ENCODE results near the gene HOXB4.

The HOXB4 gene

DNA sequence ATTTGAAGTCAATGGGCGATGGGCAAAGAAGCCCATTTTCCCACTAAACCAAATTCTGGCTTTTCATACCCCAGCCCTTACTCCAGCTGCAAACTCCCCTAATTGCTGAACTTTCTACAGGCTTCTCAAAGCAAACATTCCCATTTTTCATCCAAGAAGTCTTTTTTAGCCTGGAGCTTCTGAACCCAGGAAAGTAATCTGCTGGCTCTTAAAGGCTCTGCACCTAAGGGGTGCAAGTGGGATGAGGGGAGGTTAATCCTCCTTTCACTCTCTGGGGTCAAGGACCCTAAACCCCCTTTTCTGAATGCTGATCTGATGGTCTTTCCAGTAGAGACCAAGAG is 30.3 kb upstream of the HOXB4 start:
- Histone ChIP-seq H3K4me2 (ENCODE audit: low read depth, low read length) (no peak overlapping the region), H3K4me1 (ENCODE audit: low read length) (peaks cover 8% of the 10 kb centered on the region; the same call in 1 of the 2 replicates), H3K27ac (ENCODE audit: low read length) (no peak overlapping the region), H3K79me2 (ENCODE audit: low read length) (no peaks in the 10 kb centered on the region), H3K27me3 (replicated peaks; ENCODE audit: insufficient read depth, low read length) (peaks cover 22% of the 10 kb centered on the region), H2AFZ (ENCODE audit: low read length) (no peak overlapping the region), H3K9me2 (replicated peaks; ENCODE audit: insufficient read depth, low read length) (no peaks in the 10 kb centered on the region), H3K4me3 (ENCODE audit: low read length) (no peak overlapping the region), H3K9ac (ENCODE audit: low read length) (no peak overlapping the region), H3K36me3 (replicated peaks; ENCODE audit: insufficient read depth, low read length) (no peaks in the 10 kb centered on the region), H3K9me3 (replicated peaks; ENCODE audit: insufficient read depth, low read length) (no peaks in the 10 kb centered on the region), H3F3A (ENCODE audit: insufficient read depth, low read length) (peaks cover 4% of the 10 kb centered on the region), H4K20me1 (ENCODE audit: insufficient read depth, low read length) (no peaks in the 10 kb centered on the region)
- no peak for DNase-seq
- TF ChIP-seq EZH2 (optimal IDR thresholded peaks at IDR 0.05; ENCODE audit: low read depth, low read length) (no peak), EZH2phosphoT487 (IDR thresholded peaks at IDR 0.05; ENCODE audit: low read length) (no peak)
- TF ChIP-seq, protein P1, sequence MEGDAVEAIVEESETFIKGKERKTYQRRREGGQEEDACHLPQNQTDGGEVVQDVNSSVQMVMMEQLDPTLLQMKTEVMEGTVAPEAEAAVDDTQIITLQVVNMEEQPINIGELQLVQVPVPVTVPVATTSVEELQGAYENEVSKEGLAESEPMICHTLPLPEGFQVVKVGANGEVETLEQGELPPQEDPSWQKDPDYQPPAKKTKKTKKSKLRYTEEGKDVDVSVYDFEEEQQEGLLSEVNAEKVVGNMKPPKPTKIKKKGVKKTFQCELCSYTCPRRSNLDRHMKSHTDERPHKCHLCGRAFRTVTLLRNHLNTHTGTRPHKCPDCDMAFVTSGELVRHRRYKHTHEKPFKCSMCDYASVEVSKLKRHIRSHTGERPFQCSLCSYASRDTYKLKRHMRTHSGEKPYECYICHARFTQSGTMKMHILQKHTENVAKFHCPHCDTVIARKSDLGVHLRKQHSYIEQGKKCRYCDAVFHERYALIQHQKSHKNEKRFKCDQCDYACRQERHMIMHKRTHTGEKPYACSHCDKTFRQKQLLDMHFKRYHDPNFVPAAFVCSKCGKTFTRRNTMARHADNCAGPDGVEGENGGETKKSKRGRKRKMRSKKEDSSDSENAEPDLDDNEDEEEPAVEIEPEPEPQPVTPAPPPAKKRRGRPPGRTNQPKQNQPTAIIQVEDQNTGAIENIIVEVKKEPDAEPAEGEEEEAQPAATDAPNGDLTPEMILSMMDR (IDR thresholded peaks at IDR 0.05; ENCODE audit: low read length): no peak

DNA sequence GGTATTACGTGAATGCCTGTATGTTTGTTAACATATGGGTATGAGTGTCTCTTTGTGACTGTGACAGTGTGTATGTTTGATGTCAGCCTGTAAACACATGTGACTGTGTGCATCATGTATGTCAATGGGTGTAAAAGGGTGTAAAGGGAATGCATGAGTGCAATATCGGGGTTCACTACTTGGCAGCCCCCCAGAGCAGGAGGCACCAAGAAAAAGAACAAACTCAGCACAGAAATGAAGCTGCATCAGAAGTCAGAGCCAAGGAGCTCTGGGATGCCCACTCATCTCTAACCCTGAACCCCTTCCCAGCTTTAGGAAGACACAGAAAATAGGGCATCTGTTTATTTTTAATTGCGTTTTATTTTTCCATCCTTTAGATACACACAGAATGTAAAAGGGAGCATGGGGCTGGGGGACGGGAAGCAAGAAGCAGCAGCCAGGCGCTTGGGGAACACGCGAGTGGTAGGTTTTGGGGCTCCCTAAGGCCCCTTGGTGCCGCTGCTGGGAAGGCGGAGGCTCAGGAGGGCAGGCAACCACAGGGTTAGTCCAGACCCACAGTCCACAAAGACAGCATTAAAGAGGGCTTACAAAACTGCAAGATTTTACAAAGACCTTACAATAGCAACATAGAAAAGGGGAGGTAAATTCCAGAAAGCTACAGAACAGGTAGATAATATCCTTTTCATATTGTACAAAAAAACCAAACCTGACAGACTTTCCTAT is 28.9 kb upstream of the HOXB4 start:
- Histone ChIP-seq H3K27me3 (replicated peaks; ENCODE audit: insufficient read depth, low read length) (peaks cover 32% of the 10 kb centered on the region), H3F3A (ENCODE audit: insufficient read depth, low read length) (no peaks in the 10 kb centered on the region), H2AFZ (ENCODE audit: low read length) (no peak overlapping the region), H3K9ac (ENCODE audit: low read length) (no peak overlapping the region), H3K4me3 (ENCODE audit: low read length) (no peak overlapping the region), H3K9me2 (replicated peaks; ENCODE audit: insufficient read depth, low read length) (no peaks in the 10 kb centered on the region), H3K9me3 (replicated peaks; ENCODE audit: insufficient read depth, low read length) (no peaks in the 10 kb centered on the region), H3K36me3 (replicated peaks; ENCODE audit: insufficient read depth, low read length) (no peaks in the 10 kb centered on the region), H3K4me1 (ENCODE audit: low read length) (peaks cover 8% of the 10 kb centered on the region; the same call in 1 of the 2 replicates), H3K4me2 (ENCODE audit: low read depth, low read length) (no peak overlapping the region), H4K20me1 (ENCODE audit: insufficient read depth, low read length) (no peaks in the 10 kb centered on the region), H3K79me2 (ENCODE audit: low read length) (no peaks in the 10 kb centered on the region), H3K27ac (ENCODE audit: low read length) (no peak overlapping the region)
- DNase-seq: no peak
- TF ChIP-seq, protein P1 (IDR thresholded peaks at IDR 0.05; ENCODE audit: low read length): no peak
- TF ChIP-seq EZH2 (optimal IDR thresholded peaks at IDR 0.05; ENCODE audit: low read depth, low read length): no peak
- TF ChIP-seq EZH2phosphoT487 (IDR thresholded peaks at IDR 0.05; ENCODE audit: low read length): no peak

DNA sequence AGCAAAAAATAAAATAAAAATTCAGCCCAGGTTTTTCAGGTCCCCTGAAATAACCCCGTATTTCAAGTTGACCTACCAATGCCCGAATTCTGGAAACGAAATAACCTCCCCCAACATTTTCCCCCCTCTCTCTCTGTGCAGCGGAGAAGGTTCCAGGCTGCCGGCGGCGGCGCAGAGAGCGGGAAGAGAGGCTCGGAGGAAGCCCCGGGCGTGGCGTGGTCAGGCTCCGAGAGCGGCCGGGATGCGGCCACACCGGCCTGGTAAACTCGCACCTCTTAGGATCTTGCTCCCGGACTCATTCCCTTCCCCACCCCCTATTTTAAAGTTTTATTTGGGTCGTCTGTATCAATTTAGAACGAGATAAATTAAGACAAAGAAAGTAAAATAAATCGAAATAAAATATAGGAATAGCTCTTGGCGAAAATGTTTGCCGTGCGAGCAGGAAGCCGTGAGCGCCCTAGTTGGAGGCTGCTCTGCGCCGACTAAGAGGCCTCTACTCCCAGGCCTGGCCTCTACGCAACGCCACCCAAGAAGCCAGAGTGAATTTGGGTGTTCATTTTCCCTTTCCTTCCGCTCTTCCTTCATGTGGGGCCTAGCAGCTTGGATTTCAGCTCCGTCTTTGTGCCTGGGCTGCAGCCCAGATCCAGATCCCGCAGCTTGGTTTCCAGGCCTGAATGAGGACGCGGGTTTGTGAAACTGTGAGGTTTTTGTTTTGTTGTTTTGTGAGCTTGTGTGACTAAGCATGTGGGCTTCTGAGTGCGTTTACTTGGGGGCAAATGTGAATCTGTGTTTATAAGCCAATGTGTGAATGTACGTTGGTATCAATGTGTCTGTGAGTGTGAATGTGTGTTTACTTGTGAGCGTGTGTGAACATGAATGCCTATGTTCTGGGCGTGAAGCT is 28.1 kb upstream of the HOXB4 start:
- H2AFZ ChIP-seq (ENCODE audit: low read length): no peak overlapping the region
- peaks cover 8% of the 10 kb centered on the region; the same call in 1 of the 2 replicates for H3K4me1 ChIP-seq (ENCODE audit: low read length)
- DNase-seq: no peak
- no peak overlapping the region for H3K4me3 ChIP-seq (ENCODE audit: low read length)
- H3K27me3 ChIP-seq (replicated peaks; ENCODE audit: insufficient read depth, low read length): peaks cover 40% of the 10 kb centered on the region
- H3K36me3 ChIP-seq (replicated peaks; ENCODE audit: insufficient read depth, low read length): no peaks in the 10 kb centered on the region
- no peaks in the 10 kb centered on the region for H3F3A ChIP-seq (ENCODE audit: insufficient read depth, low read length)
- no peaks in the 10 kb centered on the region for H3K9me2 ChIP-seq (replicated peaks; ENCODE audit: insufficient read depth, low read length)
- TF ChIP-seq EZH2phosphoT487 (IDR thresholded peaks at IDR 0.05; ENCODE audit: low read length): no peak
- TF ChIP-seq, protein P1 (IDR thresholded peaks at IDR 0.05; ENCODE audit: low read length): no peak
- no peak for TF ChIP-seq EZH2 (optimal IDR thresholded peaks at IDR 0.05; ENCODE audit: low read depth, low read length)
- no peaks in the 10 kb centered on the region for H3K9me3 ChIP-seq (replicated peaks; ENCODE audit: insufficient read depth, low read length)
- H3K4me2 ChIP-seq (ENCODE audit: low read depth, low read length): no peak overlapping the region
- H4K20me1 ChIP-seq (ENCODE audit: insufficient read depth, low read length): no peaks in the 10 kb centered on the region
- H3K79me2 ChIP-seq (ENCODE audit: low read length): no peaks in the 10 kb centered on the region
- no peak overlapping the region for H3K9ac ChIP-seq (ENCODE audit: low read length)
- no peak overlapping the region for H3K27ac ChIP-seq (ENCODE audit: low read length)

Measured in MM.1S (cell line).